BJ (cell line): ENCODE measurements around the gene CDKN2B. TPM values are rescaled to one million over a fixed set of nuclear protein-coding genes. Genes with fewer than 3 reads are reported as not detected.

ENCODE experiments used
- CTCF ChIA-PET: fragments of 350-600 bp; formaldehyde crosslinking; extraction: SDS; loops from one replicate; lab custom pipeline; 2021; ENCODE audit warnings: antibody characterized with exemption, inconsistent platforms; lab: Yijun Ruan, JAX
- POLR2A ChIA-PET: fragments of 300-600 bp; sonication (Branson Sonifier 250); formaldehyde crosslinking; extraction: SDS; loops from one replicate; lab custom pipeline; 2021; ENCODE audit warnings: antibody characterized with exemption; lab: Charles Lee
- DNase-seq: peaks from one replicate; pipeline ENCODE4 v3.0.0-alpha.2; 2011; ENCODE audit warnings: low read depth
- H3K27me3 ChIP-seq: 2 replicates; pipeline ENCODE4 v1.6.0; 2011; ENCODE audit warnings: low read length; ENCODE audit not compliant: control insufficient read depth, insufficient read depth
- H3K36me3 ChIP-seq: 2 replicates; pipeline ENCODE4 v1.5.1; 2011; ENCODE audit warnings: low read length; ENCODE audit not compliant: control insufficient read depth, insufficient read depth
- H3K4me3 ChIP-seq: 2 replicates; pipeline ENCODE4 v1.5.1; 2011; ENCODE audit warnings: low read depth, mild to moderate bottlenecking, control low read depth, low read length
- CTCF ChIP-seq: IDR thresholded peaks from 2 replicates; pipeline ENCODE4 v1.5.1; 2011; ENCODE audit warnings: low read depth, mild to moderate bottlenecking, control low read depth, inconsistent platforms, low read length, moderate library complexity; ENCODE audit not compliant: insufficient read depth
- polyA plus RNA-seq: library from polyadenylated mRNA; depleted of rRNA; stranded (reverse); fragments of >200 nt; gene quantifications from 2 replicates; pipeline ENCODE4 v1.2.3, GENCODE V29; 2011

CDKN2B gene
- polyA plus RNA-seq, 1 experiment = 5.2 TPM

- no peak for TF ChIP-seq CTCF
- ChIA-PET POLR2A (no interaction called here), CTCF (interaction anchor here (0.7 to 5.8 kb wide), 7 partner anchors 14 to 233 kb away, joined by 3 to 95 read pairs (median 6); no protein-coding TSS in a partner anchor)
- Histone ChIP-seq H3K36me3 (no peaks in the 10 kb centered on the region), H3K4me3 (no peak overlapping the region), H3K27me3 (no peaks in the 10 kb centered on the region)
- no peak for DNase-seq
Observed at GRCh38 chr9:22010866-22011625, 1.9 kb upstream of the CDKN2B start.

GRCh38 chr9:22009506-22009867, 382 bp upstream of the CDKN2B start:
- peak; percentile 55 for TF ChIP-seq CTCF
- Histone ChIP-seq H3K4me3 (peak overlapping the region; percentile 94), H3K36me3 (no peaks in the 10 kb centered on the region), H3K27me3 (no peaks in the 10 kb centered on the region)
- DNase-seq = no peak
- ChIA-PET POLR2A (interaction anchor here (0.6 to 1.4 kb wide), 4 partner anchors 23 to 544 kb away, joined by 3 to 6 read pairs (median 3); no protein-coding TSS in a partner anchor), CTCF (interaction anchor here (0.8 to 5.8 kb wide), 40 partner anchors 8 to 234 kb away, joined by 3 to 95 read pairs (median 7); partner anchors contain the start of genes CDKN2A, CDKN2B-AS1 and MTAP)

- ChIA-PET POLR2A (interaction anchor here (0.6 to 1.4 kb wide), 5 partner anchors 8 to 1386 kb away, joined by 3 to 6 read pairs (median 4); partner anchors contain the start of gene MLLT3), CTCF (interaction anchor here (0.7 to 5.8 kb wide), 53 partner anchors 8 to 444 kb away, joined by 3 to 95 read pairs (median 5); partner anchors contain the start of genes CDKN2A, CDKN2B-AS1 and MTAP)
- peak overlapping the region; percentile 94 for H3K4me3 ChIP-seq
- no peak for TF ChIP-seq CTCF
- H3K36me3 ChIP-seq = no peaks in the 10 kb centered on the region
- no peak for DNase-seq
- no peaks in the 10 kb centered on the region for H3K27me3 ChIP-seq
Observed at GRCh38 chr9:22008384-22008716, 755 bp downstream of the CDKN2B start.

GRCh38 chr9:22005702-22006606, 3.2 kb downstream of the CDKN2B start:
- no peak for TF ChIP-seq CTCF
- no peak for DNase-seq
- Histone ChIP-seq H3K27me3 (no peaks in the 10 kb centered on the region), H3K36me3 (no peaks in the 10 kb centered on the region), H3K4me3 (peak overlapping the region; percentile 41)
- POLR2A ChIA-PET = no interaction called here
- CTCF ChIA-PET = interaction anchor here (0.7 to 5.5 kb wide), 5 partner anchors 34 to 233 kb away, joined by 3 to 95 read pairs (median 28); no protein-coding TSS in a partner anchor
